Hepatocyte (in vitro differentiated cells): ENCODE data around the gene SIRT1. TPM values are rescaled to one million over a fixed set of nuclear protein-coding genes. Genes with fewer than 3 reads are reported as not detected.

Experiments used
- DNase-seq: peaks from one replicate; pipeline ENCODE4 v3.0.0-alpha.2; 2016; ENCODE audit warnings: low spot score
- H2AFZ ChIP-seq: fragments of 200-600 bp; sonication (generic); 2 replicates; pipeline ENCODE4 v1.6.0; 2016; ENCODE audit warnings: antibody characterized with exemption, mild to moderate bottlenecking
- H3K27ac ChIP-seq: fragments of 200-600 bp; sonication (generic); 2 replicates; pipeline ENCODE4 v1.5.1; 2016; ENCODE audit warnings: mild to moderate bottlenecking
- H3K27me3 ChIP-seq: fragments of 200-600 bp; sonication (generic); 2 replicates; pipeline ENCODE4 v1.6.1; 2016
- H3K36me3 ChIP-seq: fragments of 200-600 bp; sonication (generic); replicated peaks from 2 replicates; pipeline ENCODE4 v1.5.1; 2016; ENCODE audit warnings: low read depth; ENCODE audit not compliant: insufficient read depth
- H3K4me1 ChIP-seq: fragments of 200-600 bp; sonication (generic); 2 replicates; pipeline ENCODE4 v1.5.1; 2016; ENCODE audit warnings: mild to moderate bottlenecking, moderate library complexity; ENCODE audit not compliant: insufficient read depth
- H3K4me2 ChIP-seq: fragments of 200-600 bp; sonication (generic); 2 replicates; pipeline ENCODE4 v1.6.0; 2016
- H3K4me3 ChIP-seq: fragments of 200-600 bp; sonication (generic); 2 replicates; pipeline ENCODE4 v1.5.1; 2016; ENCODE audit warnings: mild to moderate bottlenecking
- H3K79me2 ChIP-seq: fragments of 200-600 bp; sonication (generic); 2 replicates; pipeline ENCODE4 v1.6.0; 2017; ENCODE audit warnings: mild to moderate bottlenecking
- H3K9me2 ChIP-seq: fragments of 200-600 bp; sonication (generic); replicated peaks from 2 replicates; pipeline ENCODE4 v1.6.0; 2017; ENCODE audit warnings: mild to moderate bottlenecking; ENCODE audit not compliant: insufficient read depth
- H3K9me3 ChIP-seq: fragments of 200-600 bp; sonication (generic); 2 replicates; pipeline ENCODE4 v1.5.1; 2016; ENCODE audit warnings: low read depth, mild to moderate bottlenecking
- H4K20me1 ChIP-seq: fragments of 200-600 bp; sonication (generic); 2 replicates; pipeline ENCODE4 v1.6.0; 2016; ENCODE audit warnings: mild to moderate bottlenecking; ENCODE audit not compliant: insufficient read depth, poor library complexity, severe bottlenecking
- CTCF ChIP-seq: fragments of 200-600 bp; sonication (generic); IDR thresholded peaks from 2 replicates; pipeline ENCODE4 v1.5.1; 2016; ENCODE audit warnings: antibody characterized with exemption, mild to moderate bottlenecking; ENCODE audit not compliant: poor library complexity
- EZH2 ChIP-seq: fragments of 200-600 bp; sonication (generic); IDR thresholded peaks from 2 replicates; pipeline ENCODE4 v1.6.1; 2016; ENCODE audit warnings: antibody characterized with exemption, mild to moderate bottlenecking, borderline replicate concordance
- EZH2phosphoT487 ChIP-seq: fragments of 200-600 bp; sonication (generic); IDR thresholded peaks from one replicate; pipeline ENCODE4 v1.6.1; 2018; ENCODE audit warnings: antibody characterized with exemption, mild to moderate bottlenecking, low read depth, moderate library complexity; ENCODE audit not compliant: unreplicated experiment, severe bottlenecking
- WGBS: methylation state at CpG from one replicate; pipeline ENCODE4 v1.1.6; 2016; ENCODE audit warnings: low lambda C conversion rate; ENCODE audit errors: missing lambda C conversion rate; 5-methylcytosine and 5-hydroxymethylcytosine counted together
- polyA plus RNA-seq: library from polyadenylated mRNA; unstranded; fragments of >200 nt; fragmentation: Nextera tagmentation; extraction: Ambion mirVana; gene quantifications from 2 replicates; pipeline ENCODE4 v1.2.1, GENCODE V29; 2016
- total RNA-seq: library from RNA; depleted of rRNA; stranded (reverse); fragments of >200 nt; gene quantifications from 2 replicates; pipeline ENCODE4 v1.2.3, GENCODE V29; 2014

Gene SIRT1
- total and polyA plus RNA-seq, 2 experiments from 2014 or later, result 14.7 to 24.3 TPM

- no peaks in the 10 kb centered on the region for H3K36me3 ChIP-seq
- H3K79me2 ChIP-seq, result no peaks in the 10 kb centered on the region
- H3K4me1 ChIP-seq, result no peaks in the 10 kb centered on the region
Observed at GRCh38 chr10:67935223-67935622, 50.8 kb downstream of the SIRT1 start.

GRCh38 chr10:67936416-67936815, 52.0 kb downstream of the SIRT1 start:
- H3K4me2 ChIP-seq, result no peak overlapping the region
- WGBS, result 86% methylated on average over 1 of the region's 1 CpG
- no peaks in the 10 kb centered on the region for H4K20me1 ChIP-seq
- TF ChIP-seq EZH2 (no peak), EZH2phosphoT487 (no peak), CTCF (no peak)
- no peak overlapping the region for H3K4me3 ChIP-seq
- H3K27me3 ChIP-seq, result no peaks in the 10 kb centered on the region
- no peaks in the 10 kb centered on the region for H3K4me1 ChIP-seq
- H3K79me2 ChIP-seq, result no peaks in the 10 kb centered on the region
- no peak overlapping the region for H3K27ac ChIP-seq
- no peak for DNase-seq
- H3K9me3 ChIP-seq, result no peaks in the 10 kb centered on the region
- no peaks in the 10 kb centered on the region for H3K9me2 ChIP-seq
- no peak overlapping the region for H2AFZ ChIP-seq
- no peaks in the 10 kb centered on the region for H3K36me3 ChIP-seq

More at GRCh38 chr10:67935223-67935622, 50.8 kb downstream of the SIRT1 start:
- WGBS, result 96% methylated on average over 9 of the region's 9 CpGs
- H3K4me2 ChIP-seq, result no peak overlapping the region
- no peak overlapping the region for H3K4me3 ChIP-seq
- H3K9me2 ChIP-seq, result no peaks in the 10 kb centered on the region
- H2AFZ ChIP-seq, result no peak overlapping the region
- no peaks in the 10 kb centered on the region for H3K27me3 ChIP-seq
- TF ChIP-seq EZH2 (no peak), EZH2phosphoT487 (no peak), CTCF (no peak)
- no peak for DNase-seq
- no peaks in the 10 kb centered on the region for H4K20me1 ChIP-seq
- no peaks in the 10 kb centered on the region for H3K9me3 ChIP-seq
- H3K27ac ChIP-seq, result no peak overlapping the region

- no peaks in the 10 kb centered on the region for H3K9me2 ChIP-seq
- H3K27me3 ChIP-seq, result no peaks in the 10 kb centered on the region
- H2AFZ ChIP-seq, result no peak overlapping the region
- no peak overlapping the region for H3K4me3 ChIP-seq
- peaks cover 5% of the 10 kb centered on the region for H3K79me2 ChIP-seq
- TF ChIP-seq EZH2phosphoT487 (no peak), CTCF (no peak), EZH2 (no peak)
- H3K4me2 ChIP-seq, result no peak overlapping the region
- no peaks in the 10 kb centered on the region for H4K20me1 ChIP-seq
- no peak overlapping the region for H3K27ac ChIP-seq
- H3K4me1 ChIP-seq, result no peaks in the 10 kb centered on the region
- DNase-seq, result no peak
- no peaks in the 10 kb centered on the region for H3K36me3 ChIP-seq
- H3K9me3 ChIP-seq, result no peaks in the 10 kb centered on the region
- 85% methylated on average over 2 of the region's 2 CpGs for WGBS
Observed at GRCh38 chr10:67943917-67944316, 59.5 kb downstream of the SIRT1 start.

GRCh38 chr10:67955614-67956013, 71.2 kb downstream of the SIRT1 start:
- Histone ChIP-seq H3K36me3 (no peaks in the 10 kb centered on the region), H3K9me3 (no peaks in the 10 kb centered on the region), H2AFZ (no peak overlapping the region), H3K9me2 (no peaks in the 10 kb centered on the region), H3K27me3 (no peaks in the 10 kb centered on the region), H3K79me2 (no peaks in the 10 kb centered on the region), H3K4me2 (no peak overlapping the region), H3K27ac (no peak overlapping the region), H4K20me1 (peaks cover 4% of the 10 kb centered on the region), H3K4me3 (no peak overlapping the region), H3K4me1 (no peaks in the 10 kb centered on the region)
- DNase-seq, result no peak
- WGBS, result 98% methylated on average over 6 of the region's 6 CpGs
- TF ChIP-seq CTCF (no peak), EZH2phosphoT487 (no peak), EZH2 (no peak)
